HEK293 (cell line): ENCODE measurements around the gene MGLL.

Source experiments
- CTCF ChIA-PET: fragments of 350-600 bp; formaldehyde crosslinking; extraction: SDS; loops from one replicate; lab custom pipeline; 2021; ENCODE audit warnings: antibody characterized with exemption; lab: Yijun Ruan, JAX
- POLR2A ChIA-PET: fragments of 300-600 bp; formaldehyde crosslinking; extraction: SDS; loops from one replicate; lab custom pipeline; 2020; ENCODE audit warnings: antibody characterized with exemption, inconsistent platforms; lab: Yijun Ruan, JAX
- H3K27ac ChIP-seq: fragments of 200-500 bp; sonication (Bioruptor generic); 2 replicates; pipeline ENCODE4 v1.5.1; 2014; ENCODE audit warnings: low read depth, low read length, control low read depth, inconsistent platforms; ENCODE audit errors: extremely low read depth
- H3K36me3 ChIP-seq, 2 experiments: fragments of 200-500 bp in 1 of 2; sonication (Bioruptor generic) in 1 of 2; 1 replicate in 1 of 2; 2 replicates in 1 of 2; pipeline ENCODE4 v1.5.1; 2014 to 2017; ENCODE audit warnings: inconsistent platforms in 2 of 2, low read length in 2 of 2; ENCODE audit not compliant: control insufficient read depth in 2 of 2, insufficient read depth in 1 of 2
- H3K4me1 ChIP-seq: fragments of 200-500 bp; sonication (Bioruptor generic); 2 replicates; pipeline ENCODE4 v1.5.1; 2014; ENCODE audit warnings: mild to moderate bottlenecking, low read length, inconsistent platforms; ENCODE audit not compliant: control insufficient read depth, insufficient read depth
- H3K4me3 ChIP-seq: 2 replicates; pipeline ENCODE4 v1.5.1; 2011; ENCODE audit warnings: low read depth, mild to moderate bottlenecking, control low read depth, low read length, moderate library complexity
- H3K9me3 ChIP-seq: fragments of 200-500 bp; sonication (Bioruptor generic); 2 replicates; pipeline ENCODE4 v1.5.1; 2014; ENCODE audit warnings: low read depth, low read length, inconsistent platforms; ENCODE audit not compliant: control insufficient read depth, insufficient read depth
- GLI2 ChIP-seq: fragments of 450-650 bp; formaldehyde crosslinking; IDR thresholded peaks from 2 replicates; pipeline ENCODE4; 2017; ENCODE audit warnings: missing biosample characterization, missing genetic modification characterization, low read depth, borderline replicate concordance
- HOXC10 ChIP-seq: sonication (generic); formaldehyde crosslinking; IDR thresholded peaks from 2 replicates; pipeline ENCODE4 v1.8.1; 2023; ENCODE audit warnings: mild to moderate bottlenecking, missing genetic modification reagents
- KLF9 ChIP-seq: fragments of 450-650 bp; formaldehyde crosslinking; IDR thresholded peaks from 2 replicates; pipeline ENCODE4 v1.5.1; 2016; ENCODE audit warnings: missing biosample characterization, missing genetic modification characterization, low read depth
- MYNN ChIP-seq: fragments of 450-650 bp; formaldehyde crosslinking; IDR thresholded peaks from 2 replicates; pipeline ENCODE4 v1.5.1; 2016; ENCODE audit warnings: missing biosample characterization, missing genetic modification characterization, borderline replicate concordance
- YY1 ChIP-seq: fragments of 450-650 bp; formaldehyde crosslinking; IDR thresholded peaks from 2 replicates; pipeline ENCODE4 v1.5.1; 2018; ENCODE audit warnings: missing biosample characterization, missing genetic modification characterization
- ZBTB1 ChIP-seq: fragments of 450-650 bp; formaldehyde crosslinking; IDR thresholded peaks from 2 replicates; pipeline ENCODE4 v1.5.1; 2016; ENCODE audit warnings: missing biosample characterization, missing genetic modification characterization
- ZBTB49 ChIP-seq: fragments of 450-650 bp; formaldehyde crosslinking; IDR thresholded peaks from 2 replicates; pipeline ENCODE4 v1.5.1; 2016; ENCODE audit warnings: missing biosample characterization, missing genetic modification characterization, low read depth
- ZFP69B ChIP-seq: fragments of 450-650 bp; formaldehyde crosslinking; IDR thresholded peaks from 2 replicates; pipeline ENCODE4 v1.5.1; 2016; ENCODE audit warnings: missing biosample characterization, missing genetic modification characterization
- ZNF146 ChIP-seq: fragments of 450-650 bp; formaldehyde crosslinking; IDR thresholded peaks from 2 replicates; pipeline ENCODE4 v1.5.1; 2016; ENCODE audit warnings: missing biosample characterization, missing genetic modification characterization
- ZNF155 ChIP-seq: fragments of 450-650 bp; formaldehyde crosslinking; IDR thresholded peaks from 2 replicates; pipeline ENCODE4 v1.5.1; 2016; ENCODE audit warnings: missing biosample characterization, missing genetic modification characterization
- ZNF184 ChIP-seq: fragments of 450-650 bp; IDR thresholded peaks from 2 replicates; pipeline ENCODE4 v1.5.1; 2018; ENCODE audit warnings: missing biosample characterization, mild to moderate bottlenecking, missing genetic modification characterization
- ZNF19 ChIP-seq: fragments of 450-650 bp; formaldehyde crosslinking; IDR thresholded peaks from 2 replicates; pipeline ENCODE4; 2016; ENCODE audit warnings: missing biosample characterization, missing genetic modification characterization, low read depth
- ZNF2 ChIP-seq: fragments of 450-650 bp; formaldehyde crosslinking; IDR thresholded peaks from 2 replicates; pipeline ENCODE4 v1.5.1; 2016; ENCODE audit warnings: missing biosample characterization, missing genetic modification characterization
- ZNF223 ChIP-seq: fragments of 450-650 bp; formaldehyde crosslinking; IDR thresholded peaks from 2 replicates; pipeline ENCODE4 v1.5.1; 2016; ENCODE audit warnings: missing biosample characterization, missing genetic modification characterization
- ZNF37A ChIP-seq: fragments of 450-650 bp; IDR thresholded peaks from 2 replicates; pipeline ENCODE4 v1.5.1; 2018; ENCODE audit warnings: missing biosample characterization, missing genetic modification characterization
- ZNF501 ChIP-seq: fragments of 450-650 bp; formaldehyde crosslinking; IDR thresholded peaks from 2 replicates; pipeline ENCODE4 v1.5.1; 2016; ENCODE audit warnings: missing biosample characterization, missing genetic modification characterization
- ZNF596 ChIP-seq: fragments of 450-650 bp; IDR thresholded peaks from 2 replicates; pipeline ENCODE4 v1.5.0; 2018; ENCODE audit warnings: missing biosample characterization, mild to moderate bottlenecking, missing genetic modification characterization, moderate library complexity
- ZNF670 ChIP-seq: fragments of 450-650 bp; formaldehyde crosslinking; IDR thresholded peaks from 2 replicates; pipeline ENCODE4 v1.5.1; 2016; ENCODE audit warnings: missing biosample characterization, missing genetic modification characterization, low read depth
- ZNF701 ChIP-seq: fragments of 450-650 bp; formaldehyde crosslinking; IDR thresholded peaks from 2 replicates; pipeline ENCODE4 v1.5.1; 2016; ENCODE audit warnings: missing biosample characterization, missing genetic modification characterization
- TF ChIP-seq, protein P1 (sequence below): fragments of 450-650 bp; formaldehyde crosslinking; IDR thresholded peaks from 2 replicates; pipeline ENCODE4 v1.5.1; 2016; ENCODE audit warnings: missing biosample characterization, missing genetic modification characterization

MGLL gene

DNA sequence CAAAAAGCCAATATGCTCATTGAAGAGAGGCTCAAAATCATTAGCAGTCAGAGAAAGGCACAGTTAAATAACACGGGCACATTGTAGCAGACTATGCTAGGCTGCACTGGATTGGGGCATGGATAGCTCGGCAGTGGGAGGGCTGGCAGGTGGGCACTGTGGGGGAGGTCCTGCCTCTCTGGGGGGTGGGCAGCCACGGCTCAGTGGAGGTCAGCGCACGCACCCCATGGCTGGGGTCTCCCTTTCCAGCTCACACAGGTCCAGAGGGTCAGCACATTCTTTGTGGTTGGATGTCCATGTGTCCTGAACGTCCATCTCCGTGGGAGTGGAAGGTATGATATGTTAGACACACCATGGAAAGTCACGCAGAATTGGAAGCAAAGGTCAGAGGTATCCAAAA lies 18.4 kb upstream of the MGLL start:
- ChIA-PET CTCF (interaction anchor here (0.5 kb wide), 1 partner anchor 198 kb away, joined by 3 read pairs; no protein-coding TSS in a partner anchor), POLR2A (no interaction called here)
- Histone ChIP-seq H3K27ac (no peak overlapping the region), H3K36me3 (no peaks in the 10 kb centered on the region), H3K4me1 (no peaks in the 10 kb centered on the region), H3K4me3 (no peak overlapping the region), H3K9me3 (no peaks in the 10 kb centered on the region)
- TF ChIP-seq, protein P1, sequence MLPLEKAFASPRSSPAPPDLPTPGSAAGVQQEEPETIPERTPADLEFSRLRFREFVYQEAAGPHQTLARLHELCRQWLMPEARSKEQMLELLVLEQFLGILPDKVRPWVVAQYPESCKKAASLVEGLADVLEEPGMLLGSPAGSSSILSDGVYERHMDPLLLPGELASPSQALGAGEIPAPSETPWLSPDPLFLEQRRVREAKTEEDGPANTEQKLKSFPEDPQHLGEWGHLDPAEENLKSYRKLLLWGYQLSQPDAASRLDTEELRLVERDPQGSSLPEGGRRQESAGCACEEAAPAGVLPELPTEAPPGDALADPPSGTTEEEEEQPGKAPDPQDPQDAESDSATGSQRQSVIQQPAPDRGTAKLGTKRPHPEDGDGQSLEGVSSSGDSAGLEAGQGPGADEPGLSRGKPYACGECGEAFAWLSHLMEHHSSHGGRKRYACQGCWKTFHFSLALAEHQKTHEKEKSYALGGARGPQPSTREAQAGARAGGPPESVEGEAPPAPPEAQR (tag by site-specific recombination), result no peak
- TF ChIP-seq YY1 (tag by site-specific recombination) (no peak), HOXC10 (CRISPR knock-in tag) (no peak), KLF9 (tag by site-specific recombination) (no peak), ZNF2 (tag by site-specific recombination) (no peak), MYNN (tag by site-specific recombination) (no peak), ZNF223 (tag by site-specific recombination) (no peak), ZNF701 (tag by site-specific recombination) (no peak), ZBTB49 (no peak), ZNF184 (tag by site-specific recombination) (no peak), ZNF501 (tag by site-specific recombination) (no peak), ZNF670 (tag by site-specific recombination) (no peak), GLI2 (tag by site-specific recombination) (no peak), ZNF155 (no peak), ZFP69B (tag by site-specific recombination) (no peak), ZNF19 (tag by site-specific recombination) (no peak), ZBTB1 (tag by site-specific recombination) (no peak), ZNF37A (tag by site-specific recombination) (no peak)

DNA sequence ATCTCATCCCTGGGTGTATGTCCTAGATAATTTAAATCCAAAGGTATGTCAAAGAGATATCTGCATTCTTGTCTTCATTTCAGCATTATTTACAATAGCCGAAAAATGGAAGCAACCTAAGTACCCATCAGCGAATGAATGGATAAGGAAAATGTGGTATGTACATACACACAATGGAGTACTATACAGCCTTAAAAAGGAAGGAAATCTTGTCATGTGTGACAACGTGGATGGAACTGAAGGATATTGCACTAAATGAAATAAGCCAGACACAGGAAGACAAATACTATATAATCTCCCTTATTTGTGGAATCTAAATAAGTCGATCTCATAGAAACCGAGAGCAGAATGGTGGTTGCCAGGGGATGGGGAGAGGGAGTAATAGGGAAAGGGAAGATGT lies 16.8 kb upstream of the MGLL start:
- Histone ChIP-seq H3K4me3 (no peak overlapping the region), H3K9me3 (no peaks in the 10 kb centered on the region), H3K36me3 (no peaks in the 10 kb centered on the region), H3K4me1 (no peaks in the 10 kb centered on the region), H3K27ac (no peak overlapping the region)
- TF ChIP-seq ZNF596 (tag by site-specific recombination) (no peak), ZNF146 (tag by site-specific recombination) (peak; percentile 77)
- ChIA-PET CTCF (no interaction called here), POLR2A (no interaction called here)
